Common myeloid progenitor, CD34-positive (primary cell): ENCODE measurements around the gene KRTAP4-3.
"Not testable (repeated sequence)": the region's sequence is repeated elsewhere in the genome, so short reads cannot be mapped to it uniquely, and the experiment has no call there.

Source experiments
- CTCF ChIA-PET: fragments of 350-600 bp; sonication (Branson Sonifier 250); formaldehyde crosslinking; loops from one replicate; lab custom pipeline; 2021; ENCODE audit warnings: antibody characterized with exemption; lab: Charles Lee
- POLR2A ChIA-PET: fragments of 350-600 bp; sonication (Branson Sonifier 250); formaldehyde crosslinking; loops from one replicate; lab custom pipeline; 2021; ENCODE audit warnings: antibody characterized with exemption; lab: Charles Lee
- DNase-seq, 3 donors: peaks; one replicate each; pipeline versions ENCODE4 v3.0.0 to v3.0.0-alpha.2; 2013
- H3K27ac ChIP-seq, 2 experiments: 1 replicate in 1 of 2; 2 replicates in 1 of 2; pipeline ENCODE4 v1.7.0; 2013; ENCODE audit warnings: inconsistent platforms in 2 of 2, low read length in 2 of 2, mild to moderate bottlenecking in 2 of 2, low read depth in 1 of 2, moderate library complexity in 1 of 2; ENCODE audit not compliant: severe bottlenecking in 2 of 2, insufficient read depth in 1 of 2, poor library complexity in 1 of 2
- H3K27me3 ChIP-seq, 5 experiments: replicated peaks in 2 of 5; 1 replicate in 3 of 5; 2 replicates in 2 of 5; pipeline versions ENCODE4 v1.6.1 to v1.7.0; 2013; ENCODE audit warnings: low read length in 4 of 5, mild to moderate bottlenecking in 2 of 5, moderate library complexity in 2 of 5, inconsistent platforms in 1 of 5; ENCODE audit not compliant: insufficient read depth in 5 of 5, control insufficient read depth in 4 of 5
- H3K36me3 ChIP-seq, 4 experiments: 1 replicate in 2 of 4; 2 replicates in 2 of 4; pipeline versions ENCODE4 v1.6.1 to v1.7.0; 2013; ENCODE audit warnings: low read length in 3 of 4, control low read depth in 1 of 4, mild to moderate bottlenecking in 1 of 4; ENCODE audit not compliant: control insufficient read depth in 4 of 4, insufficient read depth in 4 of 4
- H3K4me1 ChIP-seq, 4 experiments: 1 replicate in 3 of 4; 2 replicates in 1 of 4; pipeline versions ENCODE4 v1.6.1 to v1.7.1; 2013; ENCODE audit warnings: low read length in 3 of 4, mild to moderate bottlenecking in 3 of 4, control low read depth in 1 of 4, inconsistent platforms in 1 of 4, moderate library complexity in 1 of 4; ENCODE audit not compliant: control insufficient read depth in 4 of 4, insufficient read depth in 4 of 4; ENCODE audit errors: control extremely low read depth in 1 of 4
- H3K4me3 ChIP-seq, 7 experiments: 1 replicate in 4 of 7; 2 replicates in 3 of 7; pipeline versions ENCODE4 v1.5.1 to v1.7.0; 2013; ENCODE audit warnings: mild to moderate bottlenecking in 7 of 7, low read length in 6 of 7, moderate library complexity in 6 of 7, inconsistent platforms in 2 of 7, low read depth in 2 of 7, control low read depth in 1 of 7; ENCODE audit not compliant: insufficient read depth in 4 of 7, control insufficient read depth in 1 of 7; ENCODE audit errors: extremely low read depth in 1 of 7
- H3K9me3 ChIP-seq, 5 experiments: 1 replicate in 4 of 5; 2 replicates in 1 of 5; pipeline versions ENCODE4 v1.6.1 to v1.7.1; 2013; ENCODE audit warnings: low read length in 4 of 5, mild to moderate bottlenecking in 2 of 5, inconsistent platforms in 1 of 5, low read depth in 1 of 5, moderate library complexity in 1 of 5; ENCODE audit not compliant: control insufficient read depth in 4 of 5, insufficient read depth in 2 of 5; ENCODE audit errors: control extremely low read depth in 1 of 5
- WGBS: methylation state at CpG from one replicate; pipeline ENCODE4 v1.1.5; 2013; ENCODE audit not compliant: insufficient coverage; 5-methylcytosine and 5-hydroxymethylcytosine counted together

Gene KRTAP4-3

GRCh38 chr17:41118721-41119120 is 49.3 kb downstream of the KRTAP4-3 start:
- ChIA-PET CTCF (no interaction called here), POLR2A (no interaction called here)

GRCh38 chr17:41117846-41118386 is 50.1 kb downstream of the KRTAP4-3 start, which contains the start of gene KRTAP4-11:
Gene KRTAP4-11 (minus strand): TSS chr17:41118373. CDS start chr17:41118315, 58 bp downstream.
- H3K27me3 ChIP-seq, H3K4me3 ChIP-seq, DNase-seq, POLR2A ChIA-PET, H3K36me3 ChIP-seq, H3K9me3 ChIP-seq, CTCF ChIA-PET, H3K27ac ChIP-seq: not testable (repeated sequence)
- 85% methylated on average over 9 of the region's 10 CpGs for WGBS
- H3K4me1 ChIP-seq = peaks cover 0 to 16% (median 7%) of the 10 kb centered on the region in 4 experiments

More at GRCh38 chr17:41118721-41119120, 49.3 kb downstream of the KRTAP4-3 start:
- Histone ChIP-seq H3K4me1 (peaks cover 0 to 16% (median 7%) of the 10 kb centered on the region in 4 experiments), H3K27me3 (no peaks in the 10 kb centered on the region), H3K9me3 (peaks cover 0 to 11% (median 2%) of the 10 kb centered on the region in 5 experiments), H3K27ac (no peak overlapping the region), H3K36me3 (no peaks in the 10 kb centered on the region), H3K4me3 (no peak overlapping the region)
- WGBS = 100% methylated on average over 3 of the region's 4 CpGs
- DNase-seq = no peak
